GM21515 (cell line): ENCODE data around the gene GRK3.

ENCODE experiments used
- ATAC-seq: cut with Tn5 transposase; IDR thresholded peaks from one replicate; pipeline ENCODE4 v1.9.1; 2021; ENCODE audit not compliant: unreplicated experiment

The GRK3 gene

GRCh38 chr22:25750569-25751173, 186.2 kb downstream of the GRK3 start:
- no peak for ATAC-seq

- no peak for ATAC-seq
Observed at GRCh38 chr22:25751174-25751581, 186.7 kb downstream of the GRK3 start.

DNA sequence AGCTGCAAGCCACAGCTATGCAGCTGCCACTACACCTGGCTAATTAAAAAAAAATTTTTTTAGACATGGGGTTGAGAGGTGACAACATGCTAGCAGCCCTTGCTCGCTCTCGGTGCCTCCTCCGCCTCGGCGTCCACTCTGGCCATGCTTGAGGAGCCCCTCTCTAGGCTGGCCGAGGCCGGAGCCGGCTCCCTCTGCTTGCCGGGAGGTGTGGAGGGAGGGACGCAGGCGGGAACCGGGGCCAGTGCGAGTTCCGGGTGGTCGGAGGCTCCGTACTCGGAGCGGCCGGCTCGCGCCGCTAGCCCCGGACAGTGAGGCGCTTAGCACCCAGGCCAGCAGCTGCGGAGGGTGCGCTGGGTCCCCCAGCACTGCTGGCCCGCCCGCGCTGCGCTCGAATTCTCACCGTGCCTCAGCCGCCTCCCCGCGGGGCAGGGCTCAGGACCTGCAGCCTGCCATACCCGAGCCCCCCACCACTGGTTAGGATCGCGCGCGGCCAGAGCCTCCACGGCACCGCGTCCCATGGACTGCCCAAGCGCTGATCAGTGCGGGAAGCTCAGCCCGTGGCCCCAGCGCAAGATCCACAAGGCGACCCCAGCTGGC, 188.2 kb downstream of the GRK3 start:
- no peak for ATAC-seq

- ATAC-seq: no peak
Observed at GRCh38 chr22:25753252-25753651, 188.8 kb downstream of the GRK3 start.

DNA sequence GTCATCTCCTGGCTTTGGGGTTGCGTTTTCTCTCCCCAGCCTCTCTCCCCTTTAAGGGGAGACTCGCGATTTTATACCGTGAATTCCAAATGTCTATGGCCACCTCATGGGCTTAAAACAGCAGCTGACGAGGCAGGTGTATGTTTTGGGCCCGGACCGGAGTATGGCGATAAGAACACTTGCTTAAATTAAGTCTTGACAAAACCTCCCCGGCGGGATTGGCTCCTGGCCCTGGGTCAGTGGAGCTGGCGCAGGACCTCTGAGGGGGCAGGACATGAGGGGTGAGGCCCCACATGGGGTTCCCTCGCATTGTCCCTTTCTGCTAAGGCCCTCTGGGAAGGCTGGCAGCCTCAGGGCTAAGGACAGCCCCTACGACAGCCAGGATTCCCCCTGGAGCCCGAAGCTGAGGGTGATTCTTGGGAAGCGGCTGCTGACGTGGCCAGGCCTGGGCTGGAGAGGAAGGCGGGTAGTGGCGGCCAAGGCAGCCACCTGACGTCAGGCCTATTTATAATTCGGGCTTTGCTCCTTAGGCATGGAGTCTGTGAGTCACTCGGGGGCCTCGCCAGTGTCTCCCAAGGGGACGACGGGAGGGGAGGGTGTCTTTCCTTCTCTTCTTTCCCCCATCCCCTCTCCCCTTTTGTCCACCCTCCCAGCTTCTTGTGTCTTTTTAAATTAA, 190.2 kb downstream of the GRK3 start:
- ATAC-seq: no peak

GRCh38 chr22:25757686-25758085, 193.2 kb downstream of the GRK3 start:
- ATAC-seq: no peak

DNA sequence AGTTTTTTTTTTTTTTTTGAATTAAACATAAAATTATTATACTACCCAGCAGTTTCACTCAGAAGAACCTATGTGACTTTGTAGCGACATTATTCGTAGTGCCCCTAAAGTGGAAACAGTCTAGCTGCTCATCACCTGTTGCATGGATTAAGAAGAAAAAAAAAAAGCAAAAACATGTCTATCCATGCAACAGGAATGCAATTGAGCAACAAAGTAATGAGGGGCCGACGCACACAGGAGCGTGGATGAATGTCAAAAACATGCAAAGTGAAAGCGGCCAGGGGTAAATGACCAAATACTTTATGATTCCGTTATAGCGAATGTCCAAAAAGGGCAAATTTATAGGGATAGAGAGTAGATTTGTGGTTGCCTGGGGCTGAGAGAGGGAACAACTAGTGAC, 193.8 kb downstream of the GRK3 start:
- no peak for ATAC-seq

GRCh38 chr22:25759825-25760231, 195.4 kb downstream of the GRK3 start:
- ATAC-seq: no peak

GRCh38 chr22:25760294-25760693, 195.8 kb downstream of the GRK3 start:
- no peak for ATAC-seq

- no peak for ATAC-seq
Observed at GRCh38 chr22:25760848-25761595, 196.5 kb downstream of the GRK3 start.

GRCh38 chr22:25762147-25762546, 197.7 kb downstream of the GRK3 start:
- no peak for ATAC-seq

DNA sequence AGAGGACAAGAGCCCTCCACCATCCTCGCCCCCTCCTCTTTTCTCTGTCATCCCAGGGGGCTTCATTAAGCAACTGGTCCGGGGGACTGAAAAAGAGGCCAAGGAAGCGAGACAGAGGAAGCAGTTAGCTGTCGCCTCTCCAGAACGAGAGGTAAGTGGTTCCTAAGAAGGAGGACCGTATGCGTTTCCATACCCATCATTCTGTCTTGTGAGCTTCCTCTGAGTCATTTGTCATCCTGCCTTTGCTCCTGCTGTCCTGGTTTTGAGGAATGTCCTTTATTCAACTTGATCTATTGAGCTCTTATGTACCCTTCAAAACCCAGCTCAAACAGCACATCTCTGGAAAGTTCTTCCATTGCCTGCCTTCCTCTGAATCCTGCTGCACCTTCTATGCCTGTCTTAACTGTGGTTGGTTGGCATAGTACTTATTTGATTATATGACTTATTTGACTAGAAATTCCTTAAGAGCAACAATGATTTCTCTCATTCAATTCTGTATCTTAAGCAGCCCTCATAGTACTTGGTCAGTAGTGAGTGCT, 198.8 kb downstream of the GRK3 start:
- ATAC-seq: no peak

DNA sequence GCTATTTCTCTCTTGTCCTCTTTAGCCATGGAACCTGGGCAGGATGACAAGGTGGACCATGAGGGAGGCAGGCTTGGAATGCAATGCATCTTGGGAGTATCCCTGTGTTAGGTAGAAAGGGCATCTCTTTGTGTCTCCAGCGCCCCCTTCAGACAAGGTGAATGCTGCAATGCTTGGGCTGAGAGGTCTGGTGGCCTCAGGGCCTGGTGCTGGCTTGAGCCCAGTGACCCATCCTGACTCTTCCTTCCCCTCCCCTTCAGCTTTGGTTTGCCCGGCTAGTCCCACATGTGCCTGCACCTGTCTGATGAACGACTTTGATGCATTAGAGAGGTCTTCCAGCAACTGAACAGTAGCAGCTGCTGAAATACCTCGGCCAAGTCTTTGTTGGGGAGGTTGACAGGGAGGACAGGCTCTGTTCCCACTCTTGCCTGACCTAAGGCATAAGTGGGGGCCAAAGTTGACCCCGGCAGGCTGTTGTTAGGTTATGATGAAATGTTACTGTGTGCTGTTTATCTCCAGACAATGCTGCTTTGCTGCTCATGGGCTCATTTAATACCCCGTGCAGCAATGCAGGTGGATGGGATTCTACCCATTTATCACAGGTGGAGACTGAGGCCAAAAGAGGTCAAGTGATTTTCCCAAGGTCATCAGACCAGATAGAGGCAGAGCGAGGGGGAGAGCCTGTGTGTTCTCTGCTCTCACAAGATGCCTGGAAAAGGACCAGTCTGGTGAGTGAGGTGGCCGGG, 200.0 kb downstream of the GRK3 start:
- ATAC-seq: no peak

GRCh38 chr22:25765016-25765367, 200.5 kb downstream of the GRK3 start:
- ATAC-seq: no peak

GRCh38 chr22:25765801-25766200, 201.3 kb downstream of the GRK3 start:
- ATAC-seq: no peak

GRCh38 chr22:25766418-25766817, 201.9 kb downstream of the GRK3 start:
- no peak for ATAC-seq

DNA sequence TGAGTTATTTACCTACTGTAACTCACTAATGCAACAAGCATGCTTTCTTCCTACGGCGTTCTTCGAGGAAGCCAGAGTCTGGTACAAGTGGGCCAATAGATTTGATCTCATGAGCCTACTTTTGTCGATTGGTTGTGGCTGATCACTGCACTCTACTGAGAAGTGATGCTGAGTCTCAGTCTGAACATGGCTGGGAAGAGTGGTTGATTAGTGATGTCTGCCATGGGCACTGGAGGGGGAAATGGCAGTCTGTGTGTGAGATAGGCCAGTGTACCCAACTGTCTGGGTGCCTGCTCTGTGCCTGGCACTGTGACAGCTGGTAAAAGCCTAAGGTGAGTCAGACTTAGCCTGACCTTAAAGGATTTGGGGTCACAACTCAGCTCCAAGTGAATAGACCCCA, 205.9 kb downstream of the GRK3 start:
- no peak for ATAC-seq

DNA sequence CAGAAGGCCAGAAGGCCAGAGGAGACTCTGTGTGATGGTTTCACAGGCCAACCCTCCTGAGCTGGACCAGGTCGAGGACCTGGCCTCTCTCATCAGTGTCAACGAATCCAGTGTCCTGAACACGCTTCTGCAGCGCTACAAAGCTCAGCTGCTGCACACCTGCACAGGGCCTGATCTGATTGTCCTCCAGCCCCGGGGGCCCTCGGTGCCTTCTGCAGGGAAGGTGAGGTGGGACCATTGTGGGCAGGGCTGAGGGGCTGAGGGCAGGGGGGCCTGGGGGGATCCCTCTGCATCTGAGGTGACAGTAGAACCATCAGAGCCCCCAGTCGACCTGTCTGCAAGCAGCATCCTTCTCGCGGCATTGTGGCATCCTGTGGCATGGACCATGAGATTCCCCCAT, 207.8 kb downstream of the GRK3 start:
- no peak for ATAC-seq

- ATAC-seq: no peak
Observed at GRCh38 chr22:25774575-25775026, 210.1 kb downstream of the GRK3 start.

GRCh38 chr22:25775531-25775930, 211.1 kb downstream of the GRK3 start:
- no peak for ATAC-seq

GRCh38 chr22:25777411-25777810, 212.9 kb downstream of the GRK3 start:
- no peak for ATAC-seq
